K562 (cell line): ENCODE measurements around the gene IMP4. TPM values are rescaled to one million over a fixed set of nuclear protein-coding genes. Genes with fewer than 3 reads are reported as not detected.
A peak's percentile ranks its signal among the peaks of the same experiment; 100 is the strongest.

Experiments
- CC2D1A ChIP-seq: fragments of 450-650 bp; IDR thresholded peaks from 2 replicates; pipeline ENCODE4 v1.6.1; 2017; ENCODE audit warnings: mild to moderate bottlenecking
- CEBPZ ChIP-seq: fragments of 150-350 bp; IDR thresholded peaks from 2 replicates; pipeline ENCODE4 v1.6.1; 2014; ENCODE audit warnings: low read depth, mild to moderate bottlenecking, low read length, borderline replicate concordance
- EZH2 ChIP-seq: IDR thresholded peaks from 2 replicates; pipeline ENCODE4 v1.6.1; 2012; ENCODE audit warnings: low read depth, mild to moderate bottlenecking, inconsistent platforms, low read length, borderline replicate concordance
- FOXJ3 ChIP-seq: sonication (generic); formaldehyde crosslinking; IDR thresholded peaks from 2 replicates; pipeline ENCODE4 v1.4.0; 2020; ENCODE audit warnings: mild to moderate bottlenecking, missing genetic modification reagents
- KDM1A ChIP-seq, 2 experiments: fragments of 450-650 bp; IDR thresholded peaks; 2 replicates each; pipeline ENCODE4 v1.6.1; 2016; ENCODE audit warnings: mild to moderate bottlenecking in 2 of 2
- LARP7 ChIP-seq: fragments of 450-650 bp; IDR thresholded peaks from 2 replicates; pipeline ENCODE4 v1.6.1; 2016
- MYC ChIP-seq, 2 experiments: fragments of 250-450 bp in 1 of 2; sonication (Bioruptor Pico) in 1 of 2; IDR thresholded peaks; 2 replicates each; pipeline versions ENCODE4 v1.5.1 to v1.6.1; 2012 to 2021; ENCODE audit warnings: low read depth in 2 of 2, borderline replicate concordance in 1 of 2, improper control_type of control experiment in 1 of 2, low read length in 1 of 2, mild to moderate bottlenecking in 1 of 2, moderate library complexity in 1 of 2
- POLR2B ChIP-seq: fragments of 450-650 bp; IDR thresholded peaks from 2 replicates; pipeline ENCODE4 v1.6.1; 2018; ENCODE audit warnings: low read depth; ENCODE audit not compliant: partially characterized antibody
- SMARCC2 ChIP-seq: fragments of 450-650 bp; IDR thresholded peaks from 2 replicates; pipeline ENCODE4 v1.6.1; 2017; ENCODE audit warnings: antibody characterized with exemption, moderate library complexity, mild to moderate bottlenecking, low read depth
- XRCC5 ChIP-seq: fragments of 200-400 bp; formaldehyde crosslinking; IDR thresholded peaks from 2 replicates; pipeline ENCODE4 v1.6.1; 2017; ENCODE audit warnings: low read depth, mild to moderate bottlenecking, low read length
- ZFP91 ChIP-seq: sonication (generic); formaldehyde crosslinking; IDR thresholded peaks from 2 replicates; pipeline ENCODE4 v1.8.0; 2022; ENCODE audit warnings: mild to moderate bottlenecking, missing genetic modification reagents
- ZNF639 ChIP-seq, 2 experiments: fragments of 200-800 bp in 1 of 2; sonication (Bioruptor generic) in 1 of 2; sonication (generic) in 1 of 2; formaldehyde crosslinking in 1 of 2; IDR thresholded peaks in 1 of 2; conservative IDR thresholded peaks in 1 of 2; 2 replicates each; pipeline versions ENCODE4 v1.5.0 to v1.6.1; 2016 to 2020; ENCODE audit warnings: missing compliant biosample characterization in 1 of 2, missing genetic modification characterization in 1 of 2, missing genetic modification reagents in 1 of 2
- ZNF764 ChIP-seq: fragments of 250-450 bp; sonication (Bioruptor Pico); IDR thresholded peaks from 2 replicates; pipeline ENCODE4 v1.4.0; 2020; ENCODE audit warnings: low read depth, mild to moderate bottlenecking, moderate library complexity
- ZNF830 ChIP-seq: fragments of 250-450 bp; sonication (Bioruptor Pico); IDR thresholded peaks from 2 replicates; pipeline ENCODE4 v1.5.0; 2021; ENCODE audit warnings: mild to moderate bottlenecking
- polyA plus RNA-seq, 8 experiments: library from polyadenylated mRNA; depleted of rRNA in 4 of 8; stranded (reverse) in 5 of 8; unstranded in 3 of 8; fragments of >200 nt; fragmentation: Nextera tagmentation in 2 of 8; fragmentation: Illumina TruSeq in 1 of 8; extraction: Ambion mirVana in 2 of 8; extraction: Trizol in 1 of 8; gene quantifications; 2 replicates each; pipeline versions ENCODE4 v1.2.1 to v1.2.3, GENCODE V29; 2011 to 2014; ENCODE audit warnings: inconsistent platforms in 1 of 8, missing spikeins in 1 of 8
- total RNA-seq, 7 experiments: library from RNA; depleted of rRNA in 6 of 7; stranded (reverse); fragments of >200 nt in 6 of 7; fragmentation: Illumina TruSeq in 2 of 7; extraction: Trizol in 2 of 7; gene quantifications; 2 replicates each; pipeline versions ENCODE4 v1.2.1 to v1.2.3, GENCODE V29; 2011 to 2021; ENCODE audit warnings: low replicate concordance in 1 of 7

Gene IMP4
- total and polyA plus RNA-seq, 9 of the 15 experiments (the other 6 are each of a cell fraction or from before 2014, with no cell fraction given): 35.4 to 209 (median 100.0) TPM

- TF ChIP-seq CEBPZ (no peak), POLR2B (peak; percentile 53), CC2D1A (peak; percentile 100), KDM1A (IDR thresholded peaks at IDR 0.05) (no peak), ZFP91 (no peak), ZNF764 (CRISPR knock-in tag) (0 out of 2 replicates have a peak, but pooled peaks have one; percentile 57), MYC (IDR thresholded peaks at IDR 0.05; ENCODE audit: low read depth, low read length) (peak; percentile 97), MYC (CRISPR knock-in tag; IDR thresholded peaks at IDR 0.05; ENCODE audit: borderline replicate concordance, low read depth) (peak; percentile 97), ZNF639 (CRISPR knock-in tag; conservative IDR thresholded peaks at IDR 0.05 in 1 of 2, IDR thresholded peaks at IDR 0.05 in 1 of 2) (peak in 1 of 2 experiments; percentile 77; a peak in 1 of 4 replicates), XRCC5 (peak; percentile 80; the same call in 1 of the 2 replicates), FOXJ3 (CRISPR knock-in tag) (no peak), LARP7 (no peak), ZNF830 (no peak), EZH2 (no peak), SMARCC2 (no peak)
Measured at GRCh38 chr2:130342533-130343275, at the start of gene IMP4 (continued).
